ENCODE data around the gene SLC43A2. TPM values are rescaled to one million over a fixed set of nuclear protein-coding genes. Genes with fewer than 3 reads are reported as not detected.

SLC43A2 gene
- total and polyA plus RNA-seq, 2 donors (not counting 1 experiment from before 2014, with no cell fraction given): 8.4 to 13.7 TPM

DNA sequence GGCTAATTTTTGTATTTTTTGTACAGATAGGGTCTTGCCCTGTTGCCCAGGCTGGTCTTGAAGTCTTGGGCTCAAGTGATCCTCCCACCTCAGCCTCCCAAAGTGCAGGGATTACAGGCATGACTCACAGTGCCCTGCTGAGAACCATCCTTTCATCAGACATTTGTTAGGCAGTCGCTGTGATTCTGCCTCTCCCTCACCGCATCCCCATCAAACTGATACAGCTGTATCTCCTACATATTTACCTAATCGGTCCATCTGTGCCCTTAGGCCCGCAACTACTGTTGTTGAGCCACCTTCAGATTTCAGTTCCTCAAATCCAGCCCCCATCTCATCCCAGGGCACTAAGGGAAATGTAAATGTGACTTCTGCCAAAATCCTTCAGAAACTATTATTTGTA is 2.0 kb upstream of the SLC43A2 start:
- H3K4me1 ChIP-seq (ENCODE audit: control insufficient read depth, extremely low read depth, insufficient read depth, low read length): peaks cover 6% of the 10 kb centered on the region
- DNase-seq (ENCODE audit: low read depth in 2 of 2): no peak
- no peak overlapping the region for H3K4me3 ChIP-seq (replicated peaks in 1 of 4; ENCODE audit: control extremely low read depth in 1 of 4, insufficient read depth in 1 of 4, low read depth in 3 of 4, low read length in 4 of 4)
- no peak overlapping the region for H3K4me2 ChIP-seq (ENCODE audit: extremely low read depth, insufficient read depth, low read length)
- no peaks in the 10 kb centered on the region for H3K79me2 ChIP-seq (ENCODE audit: control insufficient read depth, insufficient read depth, low read length)
- H3K36me3 ChIP-seq (ENCODE audit: control insufficient read depth, insufficient read depth, low read length): no peaks in the 10 kb centered on the region
- TF ChIP-seq CTCF (conservative IDR thresholded peaks at IDR 0.05 in 1 of 2, IDR thresholded peaks at IDR 0.05 in 1 of 2; ENCODE audit: low read depth in 1 of 2, low read length in 2 of 2): no peak
- TF ChIP-seq EZH2 (IDR thresholded peaks at IDR 0.05; ENCODE audit: low read length, missing control alignments): no peak
- no peaks in the 10 kb centered on the region for H4K20me1 ChIP-seq (ENCODE audit: control insufficient read depth, extremely low read depth, insufficient read depth, low read length)
- no peak overlapping the region for H3K27ac ChIP-seq (ENCODE audit: insufficient read depth, low read length)
- H3K9ac ChIP-seq (ENCODE audit: insufficient read depth, low read length): no peak overlapping the region
- H2AFZ ChIP-seq (ENCODE audit: low read length): no peak overlapping the region
- no peaks in the 10 kb centered on the region for H3K9me3 ChIP-seq (ENCODE audit: control insufficient read depth, insufficient read depth, low read depth, low read length)
- peaks cover 6% of the 10 kb centered on the region for H3K27me3 ChIP-seq (ENCODE audit: control insufficient read depth, insufficient read depth, low read length)

GRCh38 chr17:1629504-1630310 is 1.1 kb upstream of the SLC43A2 start:
- no peak overlapping the region for H3K27ac ChIP-seq (ENCODE audit: insufficient read depth, low read length)
- H3K9ac ChIP-seq (ENCODE audit: insufficient read depth, low read length): no peak overlapping the region
- peak overlapping the region; percentile 61 for H2AFZ ChIP-seq (ENCODE audit: low read length)
- H3K27me3 ChIP-seq (ENCODE audit: control insufficient read depth, insufficient read depth, low read length): peaks cover 6% of the 10 kb centered on the region
- H3K9me3 ChIP-seq (ENCODE audit: control insufficient read depth, insufficient read depth, low read depth, low read length): no peaks in the 10 kb centered on the region
- H3K79me2 ChIP-seq (ENCODE audit: control insufficient read depth, insufficient read depth, low read length): no peaks in the 10 kb centered on the region
- H3K4me2 ChIP-seq (ENCODE audit: extremely low read depth, insufficient read depth, low read length): peak overlapping the region; percentile 67
- H3K4me1 ChIP-seq (ENCODE audit: control insufficient read depth, extremely low read depth, insufficient read depth, low read length): peaks cover 6% of the 10 kb centered on the region
- H3K4me3 ChIP-seq (replicated peaks in 1 of 4; ENCODE audit: control extremely low read depth in 1 of 4, insufficient read depth in 1 of 4, low read depth in 3 of 4, low read length in 4 of 4): peak overlapping the region; percentile 42 to 80 (median 74)
- no peaks in the 10 kb centered on the region for H4K20me1 ChIP-seq (ENCODE audit: control insufficient read depth, extremely low read depth, insufficient read depth, low read length)
- no peaks in the 10 kb centered on the region for H3K36me3 ChIP-seq (ENCODE audit: control insufficient read depth, insufficient read depth, low read length)
- TF ChIP-seq EZH2 (IDR thresholded peaks at IDR 0.05; ENCODE audit: low read length, missing control alignments) (no peak), CTCF (conservative IDR thresholded peaks at IDR 0.05 in 1 of 2, IDR thresholded peaks at IDR 0.05 in 1 of 2; ENCODE audit: low read depth in 1 of 2, low read length in 2 of 2) (peak; percentile 49 to 64)
- DNase-seq (ENCODE audit: low read depth in 2 of 2): no peak

DNA sequence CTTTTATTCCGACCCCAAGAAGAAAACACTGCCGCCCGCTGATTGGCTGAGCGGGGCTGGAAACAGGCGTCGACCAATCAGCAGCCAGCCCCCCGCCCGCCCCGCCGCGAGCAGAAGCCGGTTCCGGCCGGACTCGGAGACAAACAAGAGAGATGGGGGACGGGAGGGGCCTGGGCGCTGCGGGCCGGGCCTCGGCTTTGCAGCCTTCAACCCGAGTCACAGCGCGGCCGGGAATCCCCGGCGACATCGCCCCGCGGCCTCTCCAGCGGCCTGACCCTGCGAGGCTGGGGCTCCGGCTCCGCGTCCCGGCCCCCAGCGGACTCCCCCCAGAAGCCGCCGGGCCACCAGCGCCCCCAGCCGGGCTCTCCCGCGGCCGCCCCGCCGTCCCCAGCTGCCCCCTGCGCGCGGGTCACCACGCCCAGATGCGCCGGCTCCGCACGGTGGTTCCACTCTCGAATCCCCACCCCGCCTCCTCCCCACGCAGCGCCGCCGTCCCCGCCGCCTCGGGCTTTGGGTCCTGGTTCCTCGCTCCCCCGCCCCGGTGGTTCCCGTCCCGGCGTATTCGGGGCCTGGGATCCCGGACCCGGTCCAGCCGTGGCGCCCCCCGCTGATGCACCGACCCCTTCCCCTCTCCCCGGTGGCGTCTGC is 346 bp upstream of the SLC43A2 start:
- Histone ChIP-seq H3K27ac (ENCODE audit: insufficient read depth, low read length) (peak overlapping the region; percentile 75), H3K9me3 (ENCODE audit: control insufficient read depth, insufficient read depth, low read depth, low read length) (no peaks in the 10 kb centered on the region), H3K9ac (ENCODE audit: insufficient read depth, low read length) (peak overlapping the region; percentile 74), H3K27me3 (ENCODE audit: control insufficient read depth, insufficient read depth, low read length) (peaks cover 6% of the 10 kb centered on the region), H3K36me3 (ENCODE audit: control insufficient read depth, insufficient read depth, low read length) (no peaks in the 10 kb centered on the region), H3K79me2 (ENCODE audit: control insufficient read depth, insufficient read depth, low read length) (no peaks in the 10 kb centered on the region), H4K20me1 (ENCODE audit: control insufficient read depth, extremely low read depth, insufficient read depth, low read length) (no peaks in the 10 kb centered on the region), H2AFZ (ENCODE audit: low read length) (no peak overlapping the region), H3K4me1 (ENCODE audit: control insufficient read depth, extremely low read depth, insufficient read depth, low read length) (peaks cover 6% of the 10 kb centered on the region), H3K4me2 (ENCODE audit: extremely low read depth, insufficient read depth, low read length) (peak overlapping the region; percentile 98), H3K4me3 (replicated peaks in 1 of 4; ENCODE audit: control extremely low read depth in 1 of 4, insufficient read depth in 1 of 4, low read depth in 3 of 4, low read length in 4 of 4) (peak overlapping the region; percentile 42 to 80 (median 74))
- TF ChIP-seq CTCF (conservative IDR thresholded peaks at IDR 0.05 in 1 of 2, IDR thresholded peaks at IDR 0.05 in 1 of 2; ENCODE audit: low read depth in 1 of 2, low read length in 2 of 2): peak in 1 of 2 donors; percentile 16
- TF ChIP-seq EZH2 (IDR thresholded peaks at IDR 0.05; ENCODE audit: low read length, missing control alignments): no peak
- peak; percentile 90 for DNase-seq (ENCODE audit: low read depth in 2 of 2)
